ENCODE results near the gene PCDHB2. TPM values are rescaled to one million over a fixed set of nuclear protein-coding genes. Genes with fewer than 3 reads are reported as not detected.
"Not testable (repeated sequence)": the region's sequence is repeated elsewhere in the genome, so short reads cannot be mapped to it uniquely, and the experiment has no call there.

The PCDHB2 gene
- 24.4 and 24.6 TPM in 2 replicates for total RNA-seq (2014; rRNA removed; shearing (Covaris generic))

DNA sequence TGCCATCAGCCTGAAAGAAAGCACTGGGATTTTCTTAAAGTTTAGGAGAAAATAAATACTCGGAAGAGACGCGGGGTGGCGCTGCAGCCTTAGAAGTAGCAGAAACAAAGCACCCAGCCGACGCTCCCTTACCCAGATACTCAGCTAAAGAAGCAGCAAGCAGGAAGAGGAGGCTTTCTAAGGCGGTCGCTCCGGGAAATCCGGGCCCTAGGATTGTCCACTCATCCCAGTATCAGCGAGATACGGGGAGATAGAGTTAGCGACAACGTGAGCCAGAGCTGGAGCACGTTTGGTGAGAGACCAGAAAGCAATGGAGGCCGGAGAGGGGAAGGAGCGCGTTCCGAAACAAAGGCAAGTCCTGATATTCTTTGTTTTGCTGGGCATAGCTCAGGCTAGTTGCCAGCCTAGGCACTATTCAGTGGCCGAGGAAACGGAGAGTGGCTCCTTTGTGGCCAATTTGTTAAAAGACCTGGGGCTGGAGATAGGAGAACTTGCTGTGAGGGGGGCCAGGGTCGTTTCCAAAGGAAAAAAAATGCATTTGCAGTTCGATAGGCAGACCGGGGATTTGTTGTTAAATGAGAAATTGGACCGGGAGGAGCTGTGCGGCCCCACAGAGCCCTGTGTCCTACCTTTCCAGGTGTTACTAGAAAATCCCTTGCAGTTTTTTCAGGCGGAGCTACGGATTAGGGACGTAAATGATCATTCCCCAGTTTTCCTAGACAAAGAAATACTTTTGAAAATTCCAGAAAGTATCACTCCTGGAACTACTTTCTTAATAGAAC is at the start of gene PCDHB2:
PCDHB2 (plus strand) TSS at position 135 of the 782 bp plus-strand sequence; CDS start at position 311, 176 bp downstream.
- peaks cover 5% of the 10 kb centered on the region for H3K36me3 ChIP-seq
- peak within 1 kb of the TSS; percentile 47 for H3K27ac ChIP-seq
- H3K4me1 ChIP-seq, result no peaks in the 10 kb centered on the region
- DNase-seq, result peak; percentile 88 to 95
- no peaks in the 10 kb centered on the region; the same call in 1 of the 2 replicates for H3K9me3 ChIP-seq (replicated peaks)
- peak within 1 kb of the TSS; percentile 65 for H3K4me3 ChIP-seq
- H3K27me3 ChIP-seq, result no peaks in the 10 kb centered on the region

DNA sequence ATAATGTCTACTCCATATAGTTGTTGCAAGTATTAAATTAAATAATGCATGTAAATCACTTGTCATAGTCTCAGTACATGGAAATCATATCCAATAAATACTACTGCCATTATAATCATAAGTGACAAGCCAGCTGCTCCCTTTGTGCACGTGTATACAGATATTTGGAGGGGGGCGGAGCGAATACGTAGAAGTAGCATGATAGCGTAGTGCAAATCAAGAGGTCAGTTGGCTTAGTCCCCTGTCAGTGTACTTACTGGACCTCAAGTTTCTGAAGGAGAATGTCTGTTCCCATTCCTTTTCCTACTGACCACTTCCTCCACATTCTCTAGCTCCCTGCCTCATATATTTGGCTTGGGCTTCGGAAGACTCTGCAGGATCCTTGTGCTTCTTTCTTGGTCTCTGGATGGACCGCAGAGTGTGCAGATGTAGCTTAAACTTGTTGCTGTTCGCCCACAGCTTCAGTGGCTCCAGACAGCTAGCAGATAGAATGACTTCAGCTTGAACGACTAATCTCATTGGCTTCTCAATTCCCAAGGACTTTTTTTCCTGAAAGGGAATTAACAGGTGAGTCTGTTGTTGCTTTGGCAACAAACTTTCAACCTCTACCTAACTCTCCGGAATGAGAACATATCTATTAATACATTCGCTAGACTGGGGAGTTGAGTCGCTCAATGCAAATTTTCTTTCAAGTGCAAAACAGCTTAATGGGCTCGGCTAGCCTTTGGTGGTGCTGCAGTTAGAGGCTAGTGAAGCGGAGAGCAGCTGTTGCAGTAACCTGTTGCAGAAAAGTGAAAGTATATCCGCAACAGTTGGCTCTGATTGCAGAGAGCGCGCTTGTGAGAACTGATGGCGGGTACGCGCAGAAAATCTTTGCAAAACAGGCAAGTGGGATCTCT is 43.5 kb upstream of the PCDHB2 start, which contains the start of gene PCDHB1:
PCDHB1 (plus strand) TSS at position 753 of the 899 bp plus-strand sequence; CDS start at position 850, 97 bp downstream.
- Histone ChIP-seq H3K4me1 (no peaks in the 10 kb centered on the region), H3K27ac (no peak within 1 kb of the TSS), H3K36me3 (no peaks in the 10 kb centered on the region), H3K9me3 (replicated peaks) (no peaks in the 10 kb centered on the region), H3K4me3 (no peak within 1 kb of the TSS), H3K27me3 (0 out of 2 replicates have a peak, but pooled peaks cover 5% of the 10 kb centered on the region)
- DNase-seq, result no peak

DNA sequence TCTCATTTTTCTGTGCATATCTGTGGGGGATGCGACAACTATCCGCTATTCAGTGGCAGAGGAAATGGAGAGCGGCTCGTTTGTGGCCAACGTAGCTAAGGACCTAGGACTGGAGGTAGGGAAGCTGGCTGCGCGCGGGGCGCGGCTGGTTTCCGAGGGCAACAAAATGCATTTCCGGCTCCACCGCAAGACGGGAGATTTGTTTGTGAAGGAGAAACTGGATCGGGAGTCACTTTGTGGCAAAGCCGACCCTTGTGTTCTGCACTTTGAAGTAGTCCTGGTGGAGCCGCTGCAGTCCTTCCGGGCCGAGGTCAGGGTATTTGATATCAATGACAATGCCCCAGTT is 42.9 kb upstream of the PCDHB2 start:
- Histone ChIP-seq H3K4me1 (no peaks in the 10 kb centered on the region), H3K36me3 (no peaks in the 10 kb centered on the region), H3K4me3 (no peak overlapping the region), H3K9me3 (replicated peaks) (no peaks in the 10 kb centered on the region), H3K27ac (no peak overlapping the region), H3K27me3 (0 out of 2 replicates have a peak, but pooled peaks cover 5% of the 10 kb centered on the region)
- no peak for DNase-seq

DNA sequence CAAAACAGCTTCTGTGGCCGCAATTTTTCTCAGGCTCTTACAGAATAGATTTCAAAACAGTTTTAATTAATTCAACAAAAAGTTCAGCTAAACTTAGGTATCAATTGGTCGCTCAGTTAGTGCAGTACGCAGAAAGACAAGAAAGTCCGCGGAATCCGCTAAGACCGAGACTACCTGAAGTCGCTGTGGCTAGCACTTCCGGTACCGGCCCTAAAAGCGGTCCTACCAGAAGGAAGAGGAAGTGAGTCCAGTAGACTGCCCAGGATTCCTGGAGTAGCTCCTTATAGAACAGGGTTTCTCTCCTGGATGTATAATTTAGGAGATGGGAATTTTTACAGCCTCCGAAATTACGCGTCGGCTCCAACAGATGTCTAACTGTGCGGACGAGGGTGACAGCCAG is 16.6 kb upstream of the PCDHB2 start:
- H3K4me1 ChIP-seq, result no peaks in the 10 kb centered on the region
- H3K27me3 ChIP-seq, result no peaks in the 10 kb centered on the region
- H3K9me3 ChIP-seq (replicated peaks), result 0 out of 2 replicates have a peak, but pooled peaks cover 5% of the 10 kb centered on the region
- no peak overlapping the region for H3K27ac ChIP-seq
- no peaks in the 10 kb centered on the region for H3K36me3 ChIP-seq
- H3K4me3 ChIP-seq, result peak overlapping the region; percentile 52
- DNase-seq, result no peak

DNA sequence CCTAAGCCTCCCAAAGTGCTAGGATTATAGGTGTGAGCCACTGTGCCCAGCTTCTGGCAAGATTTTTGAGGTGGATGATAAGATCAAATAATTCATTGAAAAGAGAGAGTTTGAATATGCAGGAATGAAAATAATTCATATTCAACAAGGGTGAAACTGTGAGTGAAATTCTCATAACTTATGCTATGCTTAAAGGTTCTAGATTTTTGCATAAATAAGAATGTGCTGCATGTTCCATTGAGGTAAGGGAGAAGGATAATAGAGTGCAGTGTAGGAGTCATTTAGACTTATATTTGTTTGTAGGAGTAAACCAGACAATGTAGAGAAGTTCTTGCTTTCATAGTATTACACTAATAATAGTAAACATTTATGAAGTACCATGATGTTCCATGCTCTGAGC is 12.2 kb upstream of the PCDHB2 start:
- peaks cover 8% of the 10 kb centered on the region; the same call in 1 of the 2 replicates for H3K9me3 ChIP-seq (replicated peaks)
- no peak for DNase-seq
- no peaks in the 10 kb centered on the region for H3K27me3 ChIP-seq
- no peaks in the 10 kb centered on the region for H3K4me1 ChIP-seq
- no peak overlapping the region for H3K4me3 ChIP-seq
- H3K27ac ChIP-seq, result no peak overlapping the region
- no peaks in the 10 kb centered on the region for H3K36me3 ChIP-seq

DNA sequence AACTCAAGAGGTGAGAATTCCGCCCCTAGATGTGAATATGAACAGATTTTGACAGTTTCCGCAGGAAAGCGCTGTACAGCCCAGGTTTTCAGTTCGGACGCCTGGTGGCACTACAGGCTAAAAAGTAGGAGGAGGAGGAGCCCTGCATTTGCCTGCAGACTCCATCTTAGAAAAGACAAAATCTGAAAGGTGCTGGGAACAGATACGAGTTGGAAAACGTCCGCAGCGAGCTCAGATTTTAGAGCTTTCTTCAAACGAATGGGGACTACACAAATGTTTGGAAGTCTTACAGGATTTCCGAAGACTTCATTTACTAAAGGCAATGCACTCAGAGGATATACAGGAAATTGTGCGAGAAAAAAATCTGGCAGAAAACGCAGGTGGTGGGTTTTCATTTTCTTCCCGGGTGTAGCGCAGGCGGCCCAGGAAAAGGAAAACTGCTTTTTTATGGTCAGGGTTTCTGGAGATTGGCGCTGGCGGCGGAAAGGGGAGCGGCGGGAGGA is 9.9 kb upstream of the PCDHB2 start:
- Histone ChIP-seq H3K9me3 (replicated peaks) (peaks cover 10% of the 10 kb centered on the region; the same call in 1 of the 2 replicates), H3K27ac (peak overlapping the region; percentile 22; the same call in 1 of the 2 replicates), H3K36me3 (no peaks in the 10 kb centered on the region), H3K27me3 (no peaks in the 10 kb centered on the region), H3K4me1 (no peaks in the 10 kb centered on the region), H3K4me3 (peak overlapping the region; percentile 59)
- DNase-seq, result peak; percentile 72 to 86

DNA sequence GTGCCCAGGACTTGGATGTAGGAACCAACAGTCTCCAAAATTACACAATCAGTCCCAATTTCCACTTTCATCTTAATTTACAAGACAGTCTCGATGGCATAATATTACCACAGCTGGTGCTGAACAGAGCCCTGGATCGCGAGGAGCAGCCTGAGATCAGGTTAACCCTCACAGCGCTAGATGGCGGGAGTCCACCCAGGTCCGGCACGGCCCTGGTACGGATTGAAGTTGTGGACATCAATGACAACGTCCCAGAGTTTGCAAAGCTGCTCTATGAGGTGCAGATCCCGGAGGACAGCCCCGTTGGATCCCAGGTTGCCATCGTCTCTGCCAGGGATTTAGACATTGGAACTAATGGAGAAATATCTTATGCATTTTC is 837 bp downstream of the PCDHB2 start:
- H3K27ac ChIP-seq, result no peak overlapping the region
- H3K36me3 ChIP-seq, result peaks cover 5% of the 10 kb centered on the region
- H3K27me3 ChIP-seq, result no peaks in the 10 kb centered on the region
- peak in 1 of 2 experiments; percentile 17 for DNase-seq
- peak overlapping the region; percentile 65 for H3K4me3 ChIP-seq
- no peaks in the 10 kb centered on the region for H3K4me1 ChIP-seq
- no peaks in the 10 kb centered on the region; the same call in 1 of the 2 replicates for H3K9me3 ChIP-seq (replicated peaks)

DNA sequence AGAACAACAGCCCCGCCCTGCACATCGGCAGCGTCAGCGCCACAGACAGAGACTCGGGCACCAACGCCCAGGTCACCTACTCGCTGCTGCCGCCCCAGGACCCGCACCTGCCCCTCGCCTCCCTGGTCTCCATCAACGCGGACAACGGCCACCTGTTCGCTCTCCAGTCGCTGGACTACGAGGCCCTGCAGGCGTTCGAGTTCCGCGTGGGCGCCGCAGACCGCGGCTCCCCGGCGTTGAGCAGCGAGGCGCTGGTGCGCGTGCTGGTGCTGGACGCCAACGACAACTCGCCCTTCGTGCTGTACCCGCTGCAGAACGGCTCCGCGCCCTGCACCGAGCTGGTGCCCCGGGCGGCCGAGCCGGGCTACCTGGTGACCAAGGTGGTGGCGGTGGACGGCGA is 1.8 kb downstream of the PCDHB2 start:
- not testable (repeated sequence) for H3K36me3 ChIP-seq, H3K4me1 ChIP-seq, H3K27me3 ChIP-seq

DNA sequence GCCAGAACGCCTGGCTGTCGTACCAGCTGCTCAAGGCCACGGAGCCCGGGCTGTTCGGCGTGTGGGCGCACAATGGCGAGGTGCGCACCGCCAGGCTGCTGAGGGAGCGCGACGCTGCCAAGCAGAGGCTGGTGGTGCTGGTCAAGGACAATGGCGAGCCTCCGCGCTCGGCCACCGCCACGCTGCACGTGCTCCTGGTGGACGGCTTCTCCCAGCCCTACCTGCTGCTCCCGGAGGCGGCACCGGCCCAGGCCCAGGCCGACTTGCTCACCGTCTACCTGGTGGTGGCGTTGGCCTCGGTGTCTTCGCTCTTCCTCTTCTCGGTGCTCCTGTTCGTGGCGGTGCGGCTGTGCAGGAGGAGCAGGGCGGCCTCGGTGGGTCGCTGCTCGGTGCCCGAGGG is 2.2 kb downstream of the PCDHB2 start:
- not testable (repeated sequence) for H3K36me3 ChIP-seq; H3K9me3 ChIP-seq (replicated peaks); H3K4me1 ChIP-seq; H3K4me3 ChIP-seq; H3K27me3 ChIP-seq; H3K27ac ChIP-seq; DNase-seq

More for the DNA sequence above, 1.8 kb downstream of the PCDHB2 start:
- H3K9me3 ChIP-seq (replicated peaks); DNase-seq; H3K4me3 ChIP-seq; H3K27ac ChIP-seq: not testable (repeated sequence)

DNA sequence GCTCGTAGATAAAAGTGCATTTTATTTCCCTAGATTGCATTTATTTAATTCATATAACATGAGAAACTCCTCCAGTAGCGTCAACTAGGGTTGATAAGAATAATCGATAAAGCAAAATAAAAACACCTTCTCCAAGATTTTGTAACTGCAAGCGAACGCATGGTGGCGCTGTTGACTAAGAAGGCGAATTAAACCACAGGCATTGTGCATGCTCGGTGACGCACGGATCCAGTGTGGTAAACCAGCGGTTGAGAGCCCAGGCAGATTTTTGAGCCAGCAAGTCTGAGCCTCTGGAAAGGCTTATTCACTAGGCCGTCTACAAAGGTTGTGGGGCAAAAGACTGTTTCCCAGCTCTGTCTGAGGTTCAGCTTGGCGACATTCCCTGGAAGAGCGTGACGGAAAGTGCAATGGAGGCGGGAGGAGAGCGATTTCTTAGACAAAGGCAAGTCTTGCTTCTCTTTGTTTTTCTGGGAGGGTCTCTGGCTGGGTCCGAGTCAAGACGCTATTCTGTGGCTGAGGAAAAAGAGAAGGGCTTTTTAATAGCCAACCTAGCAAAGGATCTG is 5.9 kb downstream of the PCDHB2 start, which contains the start of gene PCDHB3:
PCDHB3 (plus strand) TSS at position 231 of the 563 bp plus-strand sequence; CDS start at position 408, 177 bp downstream.
- Histone ChIP-seq H3K27ac (no peak within 1 kb of the TSS), H3K4me1 (no peaks in the 10 kb centered on the region), H3K9me3 (replicated peaks) (no peaks in the 10 kb centered on the region; the same call in 1 of the 2 replicates), H3K4me3 (no peak within 1 kb of the TSS), H3K27me3 (no peaks in the 10 kb centered on the region), H3K36me3 (peaks cover 10% of the 10 kb centered on the region)
- DNase-seq, result no peak

DNA sequence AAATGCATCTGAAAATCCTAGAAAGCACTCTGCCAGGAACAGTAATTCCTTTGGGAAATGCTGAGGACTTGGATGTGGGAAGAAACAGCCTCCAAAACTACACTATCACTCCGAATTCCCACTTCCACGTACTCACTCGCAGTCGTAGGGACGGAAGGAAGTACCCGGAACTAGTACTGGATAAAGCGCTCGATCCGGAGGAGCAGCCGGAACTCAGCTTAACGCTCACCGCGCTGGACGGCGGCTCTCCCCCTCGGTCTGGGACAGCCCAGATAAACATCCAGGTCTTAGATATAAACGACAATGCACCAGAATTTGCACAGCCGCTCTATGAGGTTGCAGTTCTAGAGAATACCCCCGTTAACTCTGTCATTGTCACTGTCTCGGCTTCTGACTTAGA is 6.6 kb downstream of the PCDHB2 start:
- H3K4me1 ChIP-seq, result no peaks in the 10 kb centered on the region
- H3K36me3 ChIP-seq, result peaks cover 10% of the 10 kb centered on the region
- H3K4me3 ChIP-seq, result no peak overlapping the region
- no peaks in the 10 kb centered on the region for H3K27me3 ChIP-seq
- H3K27ac ChIP-seq, result no peak overlapping the region
- H3K9me3 ChIP-seq (replicated peaks), result peaks cover 3% of the 10 kb centered on the region; the same call in 1 of the 2 replicates
- DNase-seq, result no peak

DNA sequence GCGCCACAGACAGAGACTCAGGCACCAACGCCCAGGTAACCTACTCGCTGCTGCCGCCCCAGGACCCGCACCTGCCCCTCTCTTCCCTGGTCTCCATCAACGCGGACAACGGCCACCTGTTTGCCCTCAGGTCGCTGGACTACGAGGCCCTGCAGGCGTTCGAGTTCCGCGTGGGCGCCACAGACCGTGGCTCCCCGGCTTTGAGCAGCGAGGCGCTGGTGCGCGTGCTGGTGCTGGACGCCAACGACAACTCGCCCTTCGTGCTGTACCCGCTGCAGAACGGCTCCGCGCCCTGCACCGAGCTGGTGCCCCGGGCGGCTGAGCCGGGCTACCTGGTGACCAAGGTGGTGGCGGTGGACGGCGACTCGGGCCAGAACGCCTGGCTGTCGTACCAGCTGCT is 7.7 kb downstream of the PCDHB2 start:
- not testable (repeated sequence) for H3K4me1 ChIP-seq; DNase-seq; H3K27me3 ChIP-seq; H3K9me3 ChIP-seq (replicated peaks); H3K27ac ChIP-seq; H3K4me3 ChIP-seq; H3K36me3 ChIP-seq

DNA sequence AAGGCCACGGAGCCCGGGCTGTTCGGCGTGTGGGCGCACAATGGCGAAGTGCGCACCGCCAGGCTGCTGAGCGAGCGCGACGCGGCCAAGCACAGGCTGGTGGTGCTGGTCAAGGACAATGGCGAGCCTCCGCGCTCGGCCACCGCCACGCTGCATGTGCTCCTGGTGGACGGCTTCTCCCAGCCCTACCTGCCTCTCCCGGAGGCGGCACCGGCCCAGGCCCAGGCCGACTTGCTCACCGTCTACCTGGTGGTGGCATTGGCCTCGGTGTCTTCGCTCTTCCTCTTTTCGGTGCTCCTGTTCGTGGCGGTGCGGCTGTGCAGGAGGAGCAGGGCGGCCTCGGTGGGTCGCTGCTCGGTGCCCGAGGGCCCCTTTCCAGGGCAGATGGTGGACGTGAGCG is 8.1 kb downstream of the PCDHB2 start:
- H3K36me3 ChIP-seq; H3K4me1 ChIP-seq; DNase-seq; H3K27me3 ChIP-seq; H3K27ac ChIP-seq; H3K4me3 ChIP-seq; H3K9me3 ChIP-seq (replicated peaks): not testable (repeated sequence)

DNA sequence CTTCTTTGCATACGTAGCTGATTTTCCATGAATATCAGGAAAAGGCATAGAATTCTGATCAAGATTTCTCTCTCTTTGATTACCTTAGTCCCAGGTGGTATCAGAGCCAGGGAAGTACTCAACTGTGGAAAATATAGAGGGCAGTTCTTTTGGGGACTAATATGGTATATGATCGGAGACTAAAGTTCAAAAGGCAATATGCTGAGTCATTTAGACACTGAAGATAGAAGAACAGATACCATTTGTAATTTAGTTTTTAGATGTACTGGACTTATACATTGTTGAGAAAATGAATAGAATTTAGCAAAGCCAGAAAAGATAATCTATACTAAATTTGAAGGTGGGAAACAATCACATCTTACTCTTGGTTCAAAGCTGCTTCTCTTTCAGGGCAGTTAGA is 10.9 kb downstream of the PCDHB2 start:
- no peak overlapping the region for H3K4me3 ChIP-seq
- no peaks in the 10 kb centered on the region for H3K4me1 ChIP-seq
- peaks cover 5% of the 10 kb centered on the region; the same call in 1 of the 2 replicates for H3K36me3 ChIP-seq
- 0 out of 2 replicates have a peak, but pooled peaks cover 3% of the 10 kb centered on the region for H3K9me3 ChIP-seq (replicated peaks)
- H3K27me3 ChIP-seq, result no peaks in the 10 kb centered on the region
- no peak for DNase-seq
- H3K27ac ChIP-seq, result no peak overlapping the region
